H9 (cell line): Measurements from ENCODE around the gene LPO. TPM values are rescaled to one million over a fixed set of nuclear protein-coding genes. Genes with fewer than 3 reads are reported as not detected.

ENCODE experiments used
- DNase-seq: peaks from one replicate; pipeline ENCODE4 v3.0.0-alpha.2; 2017
- H2AFZ ChIP-seq: one replicate; pipeline ENCODE4 v1.6.1; 2013; ENCODE audit warnings: mild to moderate bottlenecking, low read length, control low read depth, moderate library complexity
- H2AK5ac ChIP-seq: 2 replicates; pipeline ENCODE4 v1.6.1; 2013; ENCODE audit warnings: low read length, control low read depth, mixed read lengths; ENCODE audit not compliant: insufficient read length
- H2BK120ac ChIP-seq: one replicate; pipeline ENCODE4 v1.6.1; 2013; ENCODE audit warnings: low read depth, mild to moderate bottlenecking, low read length, control low read depth, inconsistent platforms; ENCODE audit not compliant: poor library complexity, severe bottlenecking
- H2BK12ac ChIP-seq: 2 replicates; pipeline ENCODE4 v1.6.1; 2013; ENCODE audit warnings: low read length, control low read depth, mixed read lengths, low read depth; ENCODE audit not compliant: insufficient read length
- H2BK15ac ChIP-seq: 2 replicates; pipeline ENCODE4 v1.6.1; 2013; ENCODE audit warnings: low read depth, low read length, control low read depth
- H2BK20ac ChIP-seq: one replicate; pipeline ENCODE4 v1.6.1; 2013; ENCODE audit warnings: low read depth, mild to moderate bottlenecking, low read length, control low read depth, inconsistent platforms; ENCODE audit not compliant: poor library complexity, severe bottlenecking
- H2BK5ac ChIP-seq: 2 replicates; pipeline ENCODE4 v1.6.1; 2013; ENCODE audit warnings: low read length, control low read depth, mixed read lengths; ENCODE audit not compliant: insufficient read length
- H3K14ac ChIP-seq: 2 replicates; pipeline ENCODE4 v1.6.1; 2013; ENCODE audit warnings: low read length, control low read depth; ENCODE audit not compliant: insufficient read depth
- H3K18ac ChIP-seq: 2 replicates; pipeline ENCODE4 v1.6.1; 2013; ENCODE audit warnings: low read depth, mild to moderate bottlenecking, mixed read lengths, low read length, control low read depth; ENCODE audit not compliant: insufficient read length
- H3K23ac ChIP-seq: 2 replicates; pipeline ENCODE4 v1.6.1; 2013; ENCODE audit warnings: low read length, control low read depth, mixed read lengths, low read depth; ENCODE audit not compliant: insufficient read length
- H3K23me2 ChIP-seq: 2 replicates; pipeline ENCODE4 v1.6.1; 2013; ENCODE audit warnings: low read depth, mild to moderate bottlenecking, mixed read lengths, low read length, control low read depth; ENCODE audit not compliant: insufficient read length, poor library complexity, severe bottlenecking
- H3K27ac ChIP-seq: 2 replicates; pipeline ENCODE4 v1.5.1; 2013; ENCODE audit warnings: low read length, control low read depth, mixed read lengths, low read depth; ENCODE audit not compliant: insufficient read length
- H3K27me3 ChIP-seq: 2 replicates; pipeline ENCODE4 v1.6.1; 2013; ENCODE audit warnings: low read length, control low read depth, inconsistent platforms; ENCODE audit not compliant: insufficient read depth
- H3K4ac ChIP-seq: 2 replicates; pipeline ENCODE4 v1.6.1; 2013; ENCODE audit warnings: low read depth, mild to moderate bottlenecking, control low read depth, inconsistent platforms, low read length, moderate library complexity
- H3K4me1 ChIP-seq: 2 replicates; pipeline ENCODE4 v1.6.1; 2013; ENCODE audit warnings: low read length, control low read depth, inconsistent platforms; ENCODE audit not compliant: insufficient read depth
- H3K4me2 ChIP-seq: 2 replicates; pipeline ENCODE4 v1.6.1; 2013; ENCODE audit warnings: low read length, control low read depth, mixed read lengths; ENCODE audit not compliant: insufficient read length, insufficient read depth
- H3K56ac ChIP-seq: 2 replicates; pipeline ENCODE4 v1.6.1; 2013; ENCODE audit warnings: low read depth, mild to moderate bottlenecking, mixed read lengths, low read length, control low read depth; ENCODE audit not compliant: insufficient read length
- H3K79me1 ChIP-seq: 2 replicates; pipeline ENCODE4 v1.6.1; 2013; ENCODE audit warnings: low read depth, mild to moderate bottlenecking, moderate library complexity, low read length, control low read depth, inconsistent platforms; ENCODE audit not compliant: insufficient read depth, poor library complexity, severe bottlenecking
- H3K79me2 ChIP-seq: 2 replicates; pipeline ENCODE4 v1.6.1; 2013; ENCODE audit warnings: low read length, control low read depth, inconsistent platforms; ENCODE audit not compliant: insufficient read depth
- H3K9ac ChIP-seq: 2 replicates; pipeline ENCODE4 v1.6.1; 2013; ENCODE audit warnings: low read length, control low read depth, mixed read lengths; ENCODE audit not compliant: insufficient read length; ENCODE audit errors: extremely low read depth
- H3K9me3 ChIP-seq: one replicate; pipeline ENCODE4 v1.6.1; 2013; ENCODE audit warnings: low read depth, low read length, inconsistent platforms; ENCODE audit not compliant: control insufficient read depth
- H3T11ph ChIP-seq: one replicate; pipeline ENCODE4 v1.6.1; 2013; ENCODE audit warnings: mild to moderate bottlenecking, low read length, control low read depth, inconsistent platforms
- H4K20me1 ChIP-seq: one replicate; pipeline ENCODE4 v1.6.1; 2013; ENCODE audit not compliant: control insufficient read depth, insufficient read length, insufficient read depth
- H4K5ac ChIP-seq: 2 replicates; pipeline ENCODE4 v1.6.1; 2013; ENCODE audit warnings: low read depth, mild to moderate bottlenecking, mixed read lengths, low read length, control low read depth; ENCODE audit not compliant: insufficient read length
- H4K8ac ChIP-seq: replicated peaks from 2 replicates; pipeline ENCODE4 v1.6.1; 2013; ENCODE audit warnings: low read length, control low read depth, mixed read lengths, low read depth; ENCODE audit not compliant: insufficient read length
- H4K91ac ChIP-seq: 2 replicates; pipeline ENCODE4 v1.6.1; 2013; ENCODE audit warnings: low read depth, mild to moderate bottlenecking, moderate library complexity, mixed read lengths, low read length, control low read depth; ENCODE audit not compliant: insufficient read length
- H3K27ac Mint-ChIP-seq, 3 experiments: 2 replicates in 2 of 3; 3 replicates in 1 of 3; pipeline ENCODE4 v1.8.0; 2020 to 2021; ENCODE audit warnings: mixed read lengths in 3 of 3, mild to moderate bottlenecking in 1 of 3, moderate library complexity in 1 of 3
- H3K27me3 Mint-ChIP-seq: 2 replicates; pipeline ENCODE4 v1.8.0; 2021; ENCODE audit warnings: low read depth, mild to moderate bottlenecking, moderate library complexity, mixed read lengths
- H3K36me3 Mint-ChIP-seq, 3 experiments: 2 replicates in 2 of 3; 3 replicates in 1 of 3; pipeline ENCODE4 v1.8.0; 2020 to 2021; ENCODE audit warnings: low read depth in 3 of 3, mixed read lengths in 3 of 3; ENCODE audit not compliant: insufficient read depth in 1 of 3
- H3K4me1 Mint-ChIP-seq, 2 experiments: 2 replicates each; pipeline ENCODE4 v1.8.0; 2020; ENCODE audit warnings: mixed read lengths in 2 of 2
- H3K4me3 Mint-ChIP-seq, 2 experiments: 2 replicates in 1 of 2; 3 replicates in 1 of 2; pipeline ENCODE4 v1.8.0; 2020 to 2021; ENCODE audit warnings: mild to moderate bottlenecking in 2 of 2, mixed read lengths in 2 of 2, moderate library complexity in 1 of 2
- H3K9me3 Mint-ChIP-seq, 2 experiments: 2 replicates in 1 of 2; 3 replicates in 1 of 2; pipeline ENCODE4 v1.8.0; 2020; ENCODE audit warnings: mild to moderate bottlenecking in 2 of 2, mixed read lengths in 2 of 2, moderate library complexity in 1 of 2
- CTCF ChIP-seq: fragments of 200-600 bp; sonication (generic); conservative IDR thresholded peaks from 3 replicates; pipeline ENCODE4 v1.8.0; 2021; ENCODE audit warnings: antibody characterized with exemption, mild to moderate bottlenecking
- WGBS: extraction: QIAGEN DNeasy Blood & Tissue Kit; methylation state at CpG from one replicate; pipeline ENCODE4 v1.1.7; 2013; ENCODE audit warnings: missing lambda C conversion rate, low lambda C conversion rate, mixed read lengths; ENCODE audit not compliant: insufficient read length; ENCODE audit errors: extremely low coverage; 5-methylcytosine and 5-hydroxymethylcytosine counted together
- total RNA-seq: library from RNA; stranded (reverse); gene quantifications from 2 replicates; pipeline ENCODE4 v1.2.1, GENCODE V29; 2021

LPO gene
- total RNA-seq, 1 experiment from 2014 or later: 0.17 TPM

- Histone ChIP-seq H3K79me2 (no peaks in the 10 kb centered on the region), H3K18ac (peak overlapping the region; percentile 55), H3K27ac (no peak overlapping the region), H3K9ac (no peak overlapping the region), H2BK20ac (no peak overlapping the region), H3T11ph (no peak overlapping the region), H2BK5ac (no peak overlapping the region), H3K4me2 (peak overlapping the region; percentile 10), H2BK12ac (no peak overlapping the region), H4K5ac (no peak overlapping the region), H3K4ac (no peak overlapping the region), H2BK120ac (no peak overlapping the region), H4K91ac (no peak overlapping the region), H2AFZ (no peak overlapping the region), H2AK5ac (no peak overlapping the region), H3K27me3 (peaks cover 38% of the 10 kb centered on the region), H3K56ac (no peak overlapping the region), H3K79me1 (no peaks in the 10 kb centered on the region), H4K20me1 (no peaks in the 10 kb centered on the region), H4K8ac (no peak overlapping the region), H3K14ac (no peak overlapping the region), H3K23ac (no peak overlapping the region), H3K9me3 (peaks cover 8% of the 10 kb centered on the region), H2BK15ac (no peak overlapping the region), H3K4me1 (no peaks in the 10 kb centered on the region; the same call in 1 of the 2 replicates), H3K23me2 (peaks cover 8% of the 10 kb centered on the region)
- Mint-ChIP-seq H3K27ac (no peak overlapping the region; a peak in 1 of 7 replicates), H3K9me3 (peaks cover 9% of the 10 kb centered on the region in 2 experiments), H3K36me3 (peaks cover 0 to 6% (median 6%) of the 10 kb centered on the region in 3 experiments; a peak in 4 of 7 replicates), H3K4me1 (peaks cover 11 to 13% of the 10 kb centered on the region in 2 experiments), H3K27me3 (peaks cover 97% of the 10 kb centered on the region), H3K4me3 (peak overlapping the region; percentile 59 to 63; a peak in 4 of 5 replicates)
- TF ChIP-seq CTCF: peak; percentile 98
- peak; percentile 88 for DNase-seq
- WGBS: no CpG with 5 or more reads among the region's 57 CpGs
These were observed 11.1 kb downstream of the LPO start for GRCh38 chr17:58249270-58250133.
